HEK293T (cell line): ENCODE data around the gene EPB41L2.

Experiments used
- BHLHE40 ChIP-seq: fragments of 450-650 bp; IDR thresholded peaks from 2 replicates; pipeline ENCODE4 v1.6.1; 2016; ENCODE audit warnings: mild to moderate bottlenecking, moderate library complexity, borderline replicate concordance
- CTBP1 ChIP-seq: fragments of 450-650 bp; IDR thresholded peaks from 2 replicates; pipeline ENCODE4 v1.6.1; 2016; ENCODE audit warnings: borderline replicate concordance
- ELF4 ChIP-seq: fragments of 450-650 bp; IDR thresholded peaks from 2 replicates; pipeline ENCODE4 v1.6.1; 2017; ENCODE audit warnings: antibody characterized with exemption
- FOXA1 ChIP-seq: fragments of 450-650 bp; IDR thresholded peaks from 2 replicates; pipeline ENCODE4 v1.6.1; 2016; ENCODE audit warnings: mild to moderate bottlenecking
- FOXK2 ChIP-seq: fragments of 450-650 bp; IDR thresholded peaks from 2 replicates; pipeline ENCODE4 v1.6.1; 2016; ENCODE audit warnings: mild to moderate bottlenecking
- HDGF ChIP-seq: fragments of 450-650 bp; IDR thresholded peaks from 2 replicates; pipeline ENCODE4 v1.6.1; 2017; ENCODE audit warnings: antibody characterized with exemption, borderline replicate concordance
- LEF1 ChIP-seq: fragments of 450-650 bp; IDR thresholded peaks from 2 replicates; pipeline ENCODE4 v1.6.1; 2017; ENCODE audit warnings: mild to moderate bottlenecking, borderline replicate concordance
- NFRKB ChIP-seq: fragments of 450-650 bp; IDR thresholded peaks from 2 replicates; pipeline ENCODE4 v1.6.1; 2016; ENCODE audit warnings: mild to moderate bottlenecking, moderate library complexity
- SP1 ChIP-seq: fragments of 450-650 bp; IDR thresholded peaks from 2 replicates; pipeline ENCODE4 v1.6.1; 2017
- SUZ12 ChIP-seq: fragments of 450-650 bp; IDR thresholded peaks from 2 replicates; pipeline ENCODE4 v1.6.1; 2016; ENCODE audit warnings: mild to moderate bottlenecking
- TARDBP ChIP-seq: fragments of 450-650 bp; IDR thresholded peaks from 2 replicates; pipeline ENCODE4 v1.6.1; 2016

GRCh38 chr6:130831607-130832006 is 231.4 kb downstream of the EPB41L2 start:
- TF ChIP-seq SUZ12 = no peak
- TF ChIP-seq SP1 = no peak
- no peak for TF ChIP-seq TARDBP
- no peak for TF ChIP-seq LEF1
- TF ChIP-seq CTBP1 = no peak
- TF ChIP-seq BHLHE40 = no peak
- TF ChIP-seq FOXA1 = no peak
- no peak for TF ChIP-seq NFRKB
- no peak for TF ChIP-seq HDGF
- no peak for TF ChIP-seq ELF4
- no peak for TF ChIP-seq FOXK2
